Measurements from ENCODE around the gene AREL1. TPM values are rescaled to one million over a fixed set of nuclear protein-coding genes. Genes with fewer than 3 reads are reported as not detected.

Gene AREL1
- total RNA-seq, 2 experiments from 2014 or later = 30.6 to 35.9 TPM

- H3K4me1 ChIP-seq (ENCODE audit: insufficient read depth, low read length) = no peaks in the 10 kb centered on the region
- no peaks in the 10 kb centered on the region for H3K4me1 Mint-ChIP-seq (ENCODE audit: low read depth)
- H3K9me3 Mint-ChIP-seq = no peaks in the 10 kb centered on the region
- CTCF ChIA-PET = interaction anchor here (1.4 to 2.1 kb wide), 2 partner anchors 19 to 29 kb away, joined by 3 to 9 read pairs; no protein-coding TSS in a partner anchor
- intact Hi-C loops (cut with DNase I, micrococcal nuclease) = no loop called here
- H3K36me3 ChIP-seq (ENCODE audit: insufficient read depth, low read length) = no peaks in the 10 kb centered on the region
- TF ChIP-seq CTCF (IDR thresholded peaks at IDR 0.05) = no peak
- ATAC-seq (ENCODE audit: poor library complexity) = no peak
- H3K9me3 ChIP-seq (ENCODE audit: control insufficient read depth in 1 of 2, insufficient read depth in 1 of 2, low read length in 2 of 2) = no peaks in the 10 kb centered on the region
- no peak overlapping the region for H3K27ac Mint-ChIP-seq
- H3K27me3 Mint-ChIP-seq = peaks cover 4% of the 10 kb centered on the region
- POLR2A ChIA-PET = no interaction called here
- H3K4me3 ChIP-seq (ENCODE audit: low read length) = no peak overlapping the region
- no peak overlapping the region for H3K27ac ChIP-seq (ENCODE audit: low read depth in 1 of 2, low read length in 2 of 2)
- no peaks in the 10 kb centered on the region for H3K36me3 Mint-ChIP-seq (ENCODE audit: low read depth)
- H3K27me3 ChIP-seq (ENCODE audit: control insufficient read depth in 1 of 2, insufficient read depth in 2 of 2, low read length in 2 of 2) = no peaks in the 10 kb centered on the region
- DNase-seq = peak in 2 of 14 experiments; percentile 28 to 34
- H3K4me3 Mint-ChIP-seq = no peak overlapping the region
These were observed 74.8 kb downstream of the AREL1 start for GRCh38 chr14:74638066-74638465.

GRCh38 chr14:74637178-74637550 is 75.7 kb downstream of the AREL1 start:
- H3K36me3 Mint-ChIP-seq (ENCODE audit: low read depth) = no peaks in the 10 kb centered on the region
- POLR2A ChIA-PET = no interaction called here
- no peak for TF ChIP-seq CTCF (IDR thresholded peaks at IDR 0.05)

DNA sequence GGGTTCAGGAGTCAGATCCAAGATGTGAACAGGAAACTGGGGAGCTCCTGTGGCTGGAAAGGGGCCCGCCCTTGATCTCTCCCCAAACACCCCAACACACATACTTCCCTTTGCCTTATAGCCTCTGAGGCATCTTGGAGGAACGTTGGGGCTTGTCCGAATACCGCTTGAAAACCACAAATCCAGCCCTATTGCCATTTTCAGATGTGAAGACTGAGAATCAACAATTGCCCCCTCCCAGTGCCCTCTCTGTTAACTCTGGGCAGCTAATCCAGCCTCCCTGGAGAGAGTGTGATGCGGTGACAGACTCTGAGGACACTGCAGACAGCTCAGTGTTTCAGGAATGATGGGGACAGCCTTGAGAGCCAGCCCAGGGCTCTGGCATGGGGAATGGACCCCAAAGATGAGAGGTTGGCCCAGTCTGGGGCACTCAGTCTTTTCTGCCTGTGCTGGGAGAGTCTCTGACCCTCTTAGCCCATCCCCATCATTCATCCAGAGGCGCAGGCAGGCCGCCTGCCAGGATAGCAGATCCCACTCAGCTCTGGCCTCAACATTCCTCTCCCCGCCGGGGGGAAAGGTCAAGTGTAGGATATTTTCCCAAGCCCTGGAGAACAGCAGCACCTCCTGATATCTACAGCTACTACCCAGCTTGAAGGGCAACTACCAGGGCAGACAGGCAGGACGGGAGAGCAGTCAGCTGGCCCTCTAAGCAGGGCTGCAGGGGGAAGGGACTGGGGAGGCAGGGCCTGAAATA is 76.3 kb downstream of the AREL1 start:
- ChIA-PET CTCF (interaction anchor here (2.1 kb wide), 1 partner anchor 28 kb away, joined by 9 read pairs; no protein-coding TSS in a partner anchor), POLR2A (no interaction called here)
- Histone ChIP-seq H3K27me3 (ENCODE audit: control insufficient read depth in 1 of 2, insufficient read depth in 2 of 2, low read length in 2 of 2) (no peaks in the 10 kb centered on the region), H3K4me3 (ENCODE audit: low read length) (no peak overlapping the region), H3K4me1 (ENCODE audit: insufficient read depth, low read length) (no peaks in the 10 kb centered on the region), H3K9me3 (ENCODE audit: control insufficient read depth in 1 of 2, insufficient read depth in 1 of 2, low read length in 2 of 2) (no peaks in the 10 kb centered on the region), H3K36me3 (ENCODE audit: insufficient read depth, low read length) (no peaks in the 10 kb centered on the region), H3K27ac (ENCODE audit: low read depth in 1 of 2, low read length in 2 of 2) (no peak overlapping the region)
- intact Hi-C loops (cut with DNase I, micrococcal nuclease) = no loop called here
- ATAC-seq (ENCODE audit: poor library complexity) (no peak), DNase-seq (no peak)
- H3K9me3 Mint-ChIP-seq = no peaks in the 10 kb centered on the region
- TF ChIP-seq CTCF (IDR thresholded peaks at IDR 0.05) = no peak
- no peak overlapping the region for H3K27ac Mint-ChIP-seq
- H3K36me3 Mint-ChIP-seq (ENCODE audit: low read depth) = no peaks in the 10 kb centered on the region
- peaks cover 4% of the 10 kb centered on the region for H3K27me3 Mint-ChIP-seq
- H3K4me3 Mint-ChIP-seq = no peak overlapping the region
- H3K4me1 Mint-ChIP-seq (ENCODE audit: low read depth) = no peaks in the 10 kb centered on the region

More at GRCh38 chr14:74637178-74637550, 75.7 kb downstream of the AREL1 start:
- Histone ChIP-seq H3K36me3 (ENCODE audit: insufficient read depth, low read length) (no peaks in the 10 kb centered on the region), H3K9me3 (ENCODE audit: control insufficient read depth in 1 of 2, insufficient read depth in 1 of 2, low read length in 2 of 2) (no peaks in the 10 kb centered on the region), H3K4me1 (ENCODE audit: insufficient read depth, low read length) (no peaks in the 10 kb centered on the region), H3K27me3 (ENCODE audit: control insufficient read depth in 1 of 2, insufficient read depth in 2 of 2, low read length in 2 of 2) (no peaks in the 10 kb centered on the region), H3K4me3 (ENCODE audit: low read length) (no peak overlapping the region), H3K27ac (ENCODE audit: low read depth in 1 of 2, low read length in 2 of 2) (no peak overlapping the region)
- CTCF ChIA-PET = interaction anchor here (2.1 kb wide), 1 partner anchor 28 kb away, joined by 9 read pairs; no protein-coding TSS in a partner anchor
- intact Hi-C loops (cut with DNase I, micrococcal nuclease) = no loop called here
- Mint-ChIP-seq H3K4me3 (no peak overlapping the region), H3K4me1 (ENCODE audit: low read depth) (no peaks in the 10 kb centered on the region), H3K27me3 (peaks cover 4% of the 10 kb centered on the region), H3K27ac (no peak overlapping the region), H3K9me3 (no peaks in the 10 kb centered on the region)
- no peak for DNase-seq
- no peak for ATAC-seq (ENCODE audit: poor library complexity)

Data from CD4-positive, alpha-beta T cell (primary cell).